GM12892 (cell line): Measurements from ENCODE around the gene UNC13A.

Source experiments
- POLR2A ChIP-seq: IDR thresholded peaks from 2 replicates; pipeline ENCODE4 v1.6.1; 2011; ENCODE audit warnings: low read depth, low read length, control low read depth
- POLR2AphosphoS5 ChIP-seq: IDR thresholded peaks from 2 replicates; pipeline ENCODE4 v1.6.1; 2011; ENCODE audit warnings: low read depth, low read length, control low read depth

GRCh38 chr19:17676295-17676694 is 11.9 kb downstream of the UNC13A start:
- no peak for TF ChIP-seq POLR2AphosphoS5
- TF ChIP-seq POLR2A, result no peak
